Kidney epithelial cell (primary cell): Measurements from ENCODE around the gene RANGRF. TPM values are rescaled to one million over a fixed set of nuclear protein-coding genes. Genes with fewer than 3 reads are reported as not detected.

Experiments used
- DNase-seq: peaks from one replicate; pipeline ENCODE4 v3.0.0-alpha.2; 2010; ENCODE audit warnings: low read depth
- H3K27me3 ChIP-seq: 2 replicates; pipeline ENCODE4 v1.6.0; 2011; ENCODE audit warnings: low read length; ENCODE audit not compliant: control insufficient read depth, insufficient read depth
- H3K36me3 ChIP-seq: 2 replicates; pipeline ENCODE4 v1.5.1; 2011; ENCODE audit warnings: low read length; ENCODE audit not compliant: control insufficient read depth, insufficient read depth
- H3K4me3 ChIP-seq: 2 replicates; pipeline ENCODE4 v1.5.1; 2011; ENCODE audit warnings: low read depth, mild to moderate bottlenecking, control low read depth, low read length
- total RNA-seq: library from RNA; depleted of rRNA; stranded (reverse); fragments of >200 nt; gene quantifications from 2 replicates; pipeline ENCODE4 v1.2.3, GENCODE V29; 2015
- TF ChIP-seq, protein P1 (sequence below): IDR thresholded peaks from 2 replicates; pipeline ENCODE4 v1.5.1; 2011; ENCODE audit warnings: mild to moderate bottlenecking, moderate library complexity, low read length, control low read depth, inconsistent platforms; ENCODE audit not compliant: insufficient read depth, poor library complexity, severe bottlenecking

Gene RANGRF
- total RNA-seq, 1 donor from 2014 or later = 30.0 TPM

DNA sequence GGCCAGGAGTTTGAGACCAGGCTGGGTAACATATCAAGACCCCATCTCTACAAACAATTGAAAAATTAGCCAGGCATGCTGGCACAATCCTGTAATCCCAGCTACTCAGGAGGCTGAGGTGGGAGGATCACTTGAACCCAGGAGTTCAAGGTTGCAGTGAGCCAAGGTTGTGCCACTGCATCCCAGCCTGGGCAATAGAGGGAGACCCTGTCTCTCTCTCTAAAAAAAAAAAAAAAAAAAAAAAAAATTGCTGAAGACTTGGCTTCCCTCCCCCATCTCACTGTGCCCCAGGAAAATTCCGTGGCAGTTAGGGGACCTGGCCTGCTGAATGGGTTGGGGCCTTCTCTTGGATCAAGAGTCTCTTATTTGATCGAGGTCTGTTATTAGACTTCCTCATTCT, 51.1 kb downstream of the RANGRF start, which contains the start of gene ODF4:
TSS of gene ODF4 (plus strand) at position 301 of the 400 bp plus-strand sequence. CDS start 212 bp downstream, outside the sequence.
- no peak within 1 kb of the TSS for H3K4me3 ChIP-seq
- no peak for DNase-seq
- TF ChIP-seq, protein P1, sequence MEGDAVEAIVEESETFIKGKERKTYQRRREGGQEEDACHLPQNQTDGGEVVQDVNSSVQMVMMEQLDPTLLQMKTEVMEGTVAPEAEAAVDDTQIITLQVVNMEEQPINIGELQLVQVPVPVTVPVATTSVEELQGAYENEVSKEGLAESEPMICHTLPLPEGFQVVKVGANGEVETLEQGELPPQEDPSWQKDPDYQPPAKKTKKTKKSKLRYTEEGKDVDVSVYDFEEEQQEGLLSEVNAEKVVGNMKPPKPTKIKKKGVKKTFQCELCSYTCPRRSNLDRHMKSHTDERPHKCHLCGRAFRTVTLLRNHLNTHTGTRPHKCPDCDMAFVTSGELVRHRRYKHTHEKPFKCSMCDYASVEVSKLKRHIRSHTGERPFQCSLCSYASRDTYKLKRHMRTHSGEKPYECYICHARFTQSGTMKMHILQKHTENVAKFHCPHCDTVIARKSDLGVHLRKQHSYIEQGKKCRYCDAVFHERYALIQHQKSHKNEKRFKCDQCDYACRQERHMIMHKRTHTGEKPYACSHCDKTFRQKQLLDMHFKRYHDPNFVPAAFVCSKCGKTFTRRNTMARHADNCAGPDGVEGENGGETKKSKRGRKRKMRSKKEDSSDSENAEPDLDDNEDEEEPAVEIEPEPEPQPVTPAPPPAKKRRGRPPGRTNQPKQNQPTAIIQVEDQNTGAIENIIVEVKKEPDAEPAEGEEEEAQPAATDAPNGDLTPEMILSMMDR = no peak
- no peaks in the 10 kb centered on the region for H3K27me3 ChIP-seq
- H3K36me3 ChIP-seq = no peaks in the 10 kb centered on the region

Other genes with a start within 250 kb of the RANGRF start
- gene ALOX15B, start 249.6 kb upstream of the RANGRF start, total RNA-seq = 0.29 TPM in 1 of 2 replicates, not detected in the other
- gene ALOX12B, start 201.0 kb upstream of the RANGRF start, total RNA-seq = 0.08 and 1.2 TPM in 2 replicates
- gene ALOXE3, start 170.2 kb upstream of the RANGRF start, total RNA-seq = 0.75 and 2.5 TPM in 2 replicates
- gene HES7, start 164.6 kb upstream of the RANGRF start, total RNA-seq = 1.8 TPM in 1 of 2 replicates, not detected in the other
- gene PER1, start 136.3 kb upstream of the RANGRF start, total RNA-seq = 11.0 and 19.4 TPM in 2 replicates
- 7.0 and 8.0 TPM in 2 replicates for gene VAMP2, start 125.7 kb upstream of the RANGRF start, total RNA-seq
- gene TMEM107, start 112.3 kb upstream of the RANGRF start, total RNA-seq = 10.0 and 14.7 TPM in 2 replicates
- gene BORCS6, start 98.5 kb upstream of the RANGRF start, total RNA-seq = 13.3 and 16.1 TPM in 2 replicates
- 11.6 and 21.6 TPM in 2 replicates for gene AURKB, start 78.1 kb upstream of the RANGRF start, total RNA-seq
- gene CTC1, start 40.6 kb upstream of the RANGRF start, total RNA-seq = 7.8 and 14.1 TPM in 2 replicates
- gene PFAS, start 39.4 kb upstream of the RANGRF start, total RNA-seq = 33.5 and 34.3 TPM in 2 replicates
- gene SLC25A35, start 6.7 kb downstream of the RANGRF start, total RNA-seq = 0.84 and 1.5 TPM in 2 replicates
- gene ARHGEF15, start 21.6 kb downstream of the RANGRF start, total RNA-seq = 0.08 and 0.21 TPM in 2 replicates
- gene ODF4, start 51.2 kb downstream of the RANGRF start, total RNA-seq = not detected in 2 replicates
- 6,130 and 6,972 TPM in 2 replicates for gene RPL26, start 94.5 kb downstream of the RANGRF start, total RNA-seq
- 0.14 TPM in 1 of 2 replicates, not detected in the other for gene RNF222, start 109.2 kb downstream of the RANGRF start, total RNA-seq
- 39.8 and 43.5 TPM in 2 replicates for gene NDEL1, start 147.2 kb downstream of the RANGRF start, total RNA-seq